ENCODE data around the gene TOP1. TPM values are rescaled to one million over a fixed set of nuclear protein-coding genes. Genes with fewer than 3 reads are reported as not detected.

The TOP1 gene
- total RNA-seq, 1 experiment from 2014 or later: 29.1 TPM

- no peak overlapping the region for H3K4me3 ChIP-seq (ENCODE audit: low read length)
- H3K9me3 ChIP-seq (ENCODE audit: low read length): no peaks in the 10 kb centered on the region
- H3F3A ChIP-seq (ENCODE audit: low read length, unreplicated experiment): no peaks in the 10 kb centered on the region
- no peak overlapping the region for H3K27ac ChIP-seq (ENCODE audit: low read length)
- H3K79me2 ChIP-seq (ENCODE audit: low read length): peaks cover 99% of the 10 kb centered on the region
- no peak overlapping the region for H3K9ac ChIP-seq (ENCODE audit: low read length)
- no TSS peak for BruUV-seq (replicated peaks)
- DNase-seq (peak; percentile 46), ATAC-seq (peak; percentile 12; the same call in 1 of the 2 replicates)
- H2AFZ ChIP-seq (ENCODE audit: low read length): no peak overlapping the region
- peaks cover 72% of the 10 kb centered on the region for H4K20me1 ChIP-seq (ENCODE audit: low read length)
- H3K4me1 ChIP-seq (ENCODE audit: insufficient read depth, low read length): peaks cover 21% of the 10 kb centered on the region
- H3K36me3 ChIP-seq (ENCODE audit: low read depth, low read length): peaks cover 6% of the 10 kb centered on the region
- intact Hi-C loops (cut with micrococcal nuclease): no loop called here
- CTCF ChIA-PET: no interaction called here
- no peaks in the 10 kb centered on the region for H3K9me2 ChIP-seq (replicated peaks; ENCODE audit: low read length)
- no peak overlapping the region for H3K4me2 ChIP-seq (ENCODE audit: low read length)
- no peaks in the 10 kb centered on the region for H3K27me3 ChIP-seq (ENCODE audit: low read length)
- POLR2A ChIA-PET (ENCODE audit: unreplicated experiment): no interaction called here
- TF ChIP-seq EZH2 (IDR thresholded peaks at IDR 0.05; ENCODE audit: low read length, unreplicated experiment): no peak
- TF ChIP-seq, protein P1, sequence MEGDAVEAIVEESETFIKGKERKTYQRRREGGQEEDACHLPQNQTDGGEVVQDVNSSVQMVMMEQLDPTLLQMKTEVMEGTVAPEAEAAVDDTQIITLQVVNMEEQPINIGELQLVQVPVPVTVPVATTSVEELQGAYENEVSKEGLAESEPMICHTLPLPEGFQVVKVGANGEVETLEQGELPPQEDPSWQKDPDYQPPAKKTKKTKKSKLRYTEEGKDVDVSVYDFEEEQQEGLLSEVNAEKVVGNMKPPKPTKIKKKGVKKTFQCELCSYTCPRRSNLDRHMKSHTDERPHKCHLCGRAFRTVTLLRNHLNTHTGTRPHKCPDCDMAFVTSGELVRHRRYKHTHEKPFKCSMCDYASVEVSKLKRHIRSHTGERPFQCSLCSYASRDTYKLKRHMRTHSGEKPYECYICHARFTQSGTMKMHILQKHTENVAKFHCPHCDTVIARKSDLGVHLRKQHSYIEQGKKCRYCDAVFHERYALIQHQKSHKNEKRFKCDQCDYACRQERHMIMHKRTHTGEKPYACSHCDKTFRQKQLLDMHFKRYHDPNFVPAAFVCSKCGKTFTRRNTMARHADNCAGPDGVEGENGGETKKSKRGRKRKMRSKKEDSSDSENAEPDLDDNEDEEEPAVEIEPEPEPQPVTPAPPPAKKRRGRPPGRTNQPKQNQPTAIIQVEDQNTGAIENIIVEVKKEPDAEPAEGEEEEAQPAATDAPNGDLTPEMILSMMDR (conservative IDR thresholded peaks at IDR 0.05; ENCODE audit: low read depth, low read length): no peak
- TF ChIP-seq EZH2phosphoT487 (IDR thresholded peaks at IDR 0.05; ENCODE audit: borderline replicate concordance, low read length): no peak
Observed at GRCh38 chr20:41052742-41053419, 24.3 kb downstream of the TOP1 start.

DNA sequence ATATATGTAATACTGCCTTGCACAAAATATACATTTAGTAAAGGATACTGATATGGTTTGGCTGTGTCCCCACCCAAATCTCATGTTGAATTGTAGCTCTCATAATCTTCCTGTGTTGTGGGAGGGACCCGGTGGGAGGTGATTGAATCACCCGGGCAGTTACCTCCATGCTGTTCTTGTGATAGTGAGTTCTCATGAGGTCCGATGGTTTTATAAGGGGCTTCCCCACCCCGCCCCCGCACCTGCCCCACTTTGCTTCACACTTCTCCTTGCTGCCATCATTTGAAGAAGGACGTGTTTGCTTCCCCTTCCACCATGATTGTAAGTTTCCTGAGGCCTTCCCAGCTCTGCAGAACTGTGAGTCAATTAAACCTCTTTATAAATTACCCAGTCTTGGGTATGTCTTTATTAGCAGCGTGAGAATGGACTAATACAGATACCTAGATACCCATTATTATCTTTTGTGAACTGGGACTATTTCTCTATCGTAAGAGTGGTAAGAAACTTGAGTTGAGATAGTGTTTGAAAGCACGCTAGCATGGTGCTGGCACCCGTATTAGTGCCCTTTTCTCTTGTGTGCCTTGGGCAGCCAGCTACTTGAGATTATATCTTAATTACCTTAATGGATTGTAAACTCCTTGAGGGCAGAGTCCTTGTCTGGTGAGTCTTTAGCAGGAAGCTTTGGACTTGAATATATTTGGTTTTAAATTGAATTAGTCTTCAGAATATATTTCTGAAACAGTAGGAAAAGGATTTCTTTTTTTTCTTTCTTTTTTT, 25.6 kb downstream of the TOP1 start:
- no peak for ATAC-seq

More for the DNA sequence above, 25.6 kb downstream of the TOP1 start:
- peaks cover 27% of the 10 kb centered on the region for H3K4me1 ChIP-seq (ENCODE audit: insufficient read depth, low read length)
- TF ChIP-seq, protein P1 (conservative IDR thresholded peaks at IDR 0.05; ENCODE audit: low read depth, low read length): no peak
- TF ChIP-seq EZH2phosphoT487 (IDR thresholded peaks at IDR 0.05; ENCODE audit: borderline replicate concordance, low read length) (no peak), EZH2 (IDR thresholded peaks at IDR 0.05; ENCODE audit: low read length, unreplicated experiment) (no peak)
- no peaks in the 10 kb centered on the region for H3K9me3 ChIP-seq (ENCODE audit: low read length)
- peaks cover 70% of the 10 kb centered on the region for H4K20me1 ChIP-seq (ENCODE audit: low read length)
- DNase-seq: no peak
- intact Hi-C loops (cut with micrococcal nuclease): no loop called here
- BruUV-seq (replicated peaks): no TSS peak
- H3K79me2 ChIP-seq (ENCODE audit: low read length): peaks cover 98% of the 10 kb centered on the region
- H3K27ac ChIP-seq (ENCODE audit: low read length): no peak overlapping the region
- H3K9ac ChIP-seq (ENCODE audit: low read length): no peak overlapping the region
- H3K36me3 ChIP-seq (ENCODE audit: low read depth, low read length): peaks cover 6% of the 10 kb centered on the region
- CTCF ChIA-PET: no interaction called here
- POLR2A ChIA-PET (ENCODE audit: unreplicated experiment): no interaction called here
- no peaks in the 10 kb centered on the region for H3F3A ChIP-seq (ENCODE audit: low read length, unreplicated experiment)
- H3K4me3 ChIP-seq (ENCODE audit: low read length): no peak overlapping the region
- no peaks in the 10 kb centered on the region for H3K9me2 ChIP-seq (replicated peaks; ENCODE audit: low read length)
- no peak overlapping the region for H3K4me2 ChIP-seq (ENCODE audit: low read length)
- no peak overlapping the region for H2AFZ ChIP-seq (ENCODE audit: low read length)
- no peaks in the 10 kb centered on the region for H3K27me3 ChIP-seq (ENCODE audit: low read length)

Data from PC-3 (cell line).